Measurements from ENCODE around the gene GLDN. TPM values are rescaled to one million over a fixed set of nuclear protein-coding genes. Genes with fewer than 3 reads are reported as not detected.

Gene GLDN
- total RNA-seq, 5 donors from 2014 or later (not counting 1 experiment from before 2014, with no cell fraction given) = 0.18 TPM; not detected in 4

DNA sequence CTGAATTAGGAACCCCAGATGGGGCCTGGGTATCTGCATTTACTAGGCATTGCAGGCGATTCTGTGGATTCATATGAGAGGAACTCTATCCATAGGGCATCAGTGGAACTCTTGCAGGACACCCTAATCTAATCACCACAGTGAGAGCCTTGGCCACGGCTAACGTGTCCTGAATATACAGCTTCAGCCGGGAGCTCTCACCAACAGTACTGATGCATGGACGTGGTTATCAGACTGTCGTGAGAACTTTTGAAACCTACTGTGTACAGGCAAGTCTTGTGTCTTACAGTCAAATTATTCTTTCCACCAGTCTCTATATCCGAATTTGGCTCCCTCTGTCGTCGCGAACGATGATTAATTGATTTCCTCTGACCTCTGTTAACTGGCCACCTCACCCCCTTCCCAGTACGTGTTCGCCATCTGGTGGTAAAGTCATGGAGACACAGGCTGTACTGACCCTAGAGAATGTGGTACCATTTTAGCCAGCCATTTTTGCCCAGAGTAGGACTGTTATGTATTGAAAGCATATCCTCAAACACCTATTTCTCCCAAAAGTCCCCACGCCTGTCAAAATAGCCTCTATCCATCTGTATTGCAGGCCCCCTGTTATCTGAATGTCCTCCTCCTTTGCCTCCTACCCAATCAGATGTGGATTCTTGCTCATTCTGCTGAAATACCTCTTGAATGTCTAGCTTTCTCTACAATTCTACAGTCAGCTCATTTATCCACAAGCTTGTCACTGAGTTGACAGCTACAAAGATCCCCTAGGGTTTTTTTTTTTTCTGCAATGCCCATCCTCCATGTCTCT is 39.7 kb downstream of the GLDN start:
- Histone ChIP-seq H3K36me3 (ENCODE audit: control insufficient read depth in 2 of 2, extremely low read depth in 1 of 2, insufficient read depth in 1 of 2, low read length in 1 of 2) (no peaks in the 10 kb centered on the region), H3K4me3 (ENCODE audit: control insufficient read depth in 1 of 2, extremely low read depth in 1 of 2, low read length in 1 of 2) (no peak overlapping the region), H3K4me1 (ENCODE audit: control insufficient read depth in 1 of 2, extremely low read depth in 1 of 2, insufficient read depth in 2 of 2, low read length in 2 of 2) (no peaks in the 10 kb centered on the region), H3K9me3 (no peaks in the 10 kb centered on the region), H3K27ac (ENCODE audit: low read length) (no peak overlapping the region), H3K27me3 (replicated peaks in 1 of 2; ENCODE audit: control insufficient read depth in 2 of 2, extremely low read depth in 1 of 2, insufficient read depth in 2 of 2, low read length in 1 of 2) (peaks cover 0 to 28% of the 10 kb centered on the region in 2 experiments)
- Mint-ChIP-seq H3K27ac (no peak overlapping the region), H3K27me3 (peaks cover 14 to 27% of the 10 kb centered on the region in 2 donors), H3K4me3 (no peak overlapping the region), H3K36me3 (no peaks in the 10 kb centered on the region), H3K9me3 (no peaks in the 10 kb centered on the region), H3K4me1 (no peaks in the 10 kb centered on the region)
- CTCF ChIA-PET = no interaction called here
- ATAC-seq (replicated peaks in 1 of 4) (peak in 1 of 4 experiments; percentile 36), DNase-seq (peak in 2 of 35 experiments; percentile 3 to 5)
- POLR2A ChIA-PET = no interaction called here
- 40% methylated on average over 11 of the region's 14 CpGs for WGBS (ENCODE audit: insufficient coverage)

DNA sequence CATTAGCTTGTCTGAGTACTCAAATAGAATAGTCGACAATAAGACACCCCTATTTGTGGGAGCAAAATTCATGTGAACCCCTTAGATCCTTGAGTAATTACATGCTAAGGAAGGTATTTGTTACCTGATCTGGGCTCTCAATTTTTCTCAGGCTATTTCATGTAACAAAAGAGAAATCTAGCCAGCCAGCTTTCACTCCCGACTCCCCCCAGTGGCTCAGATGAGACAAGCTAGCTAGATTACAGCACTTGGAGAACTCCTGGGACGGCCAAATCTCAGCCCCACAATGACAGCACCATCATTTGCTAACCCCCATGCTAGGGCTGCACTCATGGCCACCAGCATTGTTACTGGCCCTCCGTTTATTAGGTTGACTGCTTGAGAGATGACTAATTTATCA is 41.3 kb downstream of the GLDN start:
- POLR2A ChIA-PET = no interaction called here
- no peak overlapping the region for H3K4me3 ChIP-seq (ENCODE audit: control insufficient read depth in 1 of 2, extremely low read depth in 1 of 2, low read length in 1 of 2)
- H3K36me3 ChIP-seq (ENCODE audit: control insufficient read depth in 2 of 2, extremely low read depth in 1 of 2, insufficient read depth in 1 of 2, low read length in 1 of 2) = no peaks in the 10 kb centered on the region
- Mint-ChIP-seq H3K4me1 (no peaks in the 10 kb centered on the region), H3K27ac (no peak overlapping the region), H3K36me3 (no peaks in the 10 kb centered on the region), H3K4me3 (no peak overlapping the region), H3K27me3 (peaks cover 14 to 27% of the 10 kb centered on the region in 2 donors), H3K9me3 (no peaks in the 10 kb centered on the region)
- ATAC-seq (replicated peaks in 1 of 4) = no peak
- H3K27ac ChIP-seq (ENCODE audit: low read length) = no peak overlapping the region
- no peaks in the 10 kb centered on the region for H3K9me3 ChIP-seq
- peaks cover 0 to 29% of the 10 kb centered on the region in 2 experiments for H3K27me3 ChIP-seq (replicated peaks in 1 of 2; ENCODE audit: control insufficient read depth in 2 of 2, extremely low read depth in 1 of 2, insufficient read depth in 2 of 2, low read length in 1 of 2)
- no peak for DNase-seq
- no peaks in the 10 kb centered on the region for H3K4me1 ChIP-seq (ENCODE audit: control insufficient read depth in 1 of 2, extremely low read depth in 1 of 2, insufficient read depth in 2 of 2, low read length in 2 of 2)
- no CpG with 5 or more reads among the region's 4 CpGs for WGBS (ENCODE audit: insufficient coverage)
- CTCF ChIA-PET = interaction anchor here in 1 of 2 donors (0.7 kb wide), 1 partner anchor 102 kb away, joined by 6 read pairs; no protein-coding TSS in a partner anchor

DNA sequence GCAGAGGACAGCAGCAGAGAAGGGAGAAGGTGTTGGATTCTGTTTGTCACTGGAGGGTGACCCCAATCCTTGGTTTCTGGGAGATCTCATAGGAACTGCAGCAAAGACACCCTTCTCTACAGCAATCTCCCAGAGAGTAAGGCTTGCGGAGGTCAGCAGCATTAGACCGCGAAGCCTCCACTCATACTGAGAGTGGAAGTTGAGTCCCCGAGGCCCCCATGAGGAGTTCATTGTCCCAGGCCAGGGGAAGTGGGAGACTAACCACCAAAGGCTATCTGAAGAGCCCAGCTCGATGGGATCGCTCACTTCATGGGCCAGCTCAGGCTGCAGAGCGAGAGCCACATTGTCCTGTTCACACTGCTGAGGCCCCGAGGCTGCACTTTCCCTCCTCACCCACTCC is 44.6 kb downstream of the GLDN start:
- ChIA-PET POLR2A (no interaction called here), CTCF (no interaction called here)
- Histone ChIP-seq H3K9me3 (no peaks in the 10 kb centered on the region), H3K27me3 (replicated peaks in 1 of 2; ENCODE audit: control insufficient read depth in 2 of 2, extremely low read depth in 1 of 2, insufficient read depth in 2 of 2, low read length in 1 of 2) (peaks cover 0 to 29% of the 10 kb centered on the region in 2 experiments), H3K27ac (ENCODE audit: low read length) (no peak overlapping the region), H3K36me3 (ENCODE audit: control insufficient read depth in 2 of 2, extremely low read depth in 1 of 2, insufficient read depth in 1 of 2, low read length in 1 of 2) (no peaks in the 10 kb centered on the region), H3K4me1 (ENCODE audit: control insufficient read depth in 1 of 2, extremely low read depth in 1 of 2, insufficient read depth in 2 of 2, low read length in 2 of 2) (no peaks in the 10 kb centered on the region), H3K4me3 (ENCODE audit: control insufficient read depth in 1 of 2, extremely low read depth in 1 of 2, low read length in 1 of 2) (no peak overlapping the region)
- no peak overlapping the region for H3K27ac Mint-ChIP-seq
- H3K9me3 Mint-ChIP-seq = no peaks in the 10 kb centered on the region
- H3K4me3 Mint-ChIP-seq = no peak overlapping the region
- H3K36me3 Mint-ChIP-seq = no peaks in the 10 kb centered on the region
- ATAC-seq (replicated peaks in 1 of 4) = no peak
- peaks cover 18 to 27% of the 10 kb centered on the region in 2 donors for H3K27me3 Mint-ChIP-seq
- DNase-seq = no peak
- H3K4me1 Mint-ChIP-seq = peaks cover 0 to 6% (median 0%) of the 10 kb centered on the region in 3 donors
- 85% methylated on average over 4 of the region's 8 CpGs for WGBS (ENCODE audit: insufficient coverage)

DNA sequence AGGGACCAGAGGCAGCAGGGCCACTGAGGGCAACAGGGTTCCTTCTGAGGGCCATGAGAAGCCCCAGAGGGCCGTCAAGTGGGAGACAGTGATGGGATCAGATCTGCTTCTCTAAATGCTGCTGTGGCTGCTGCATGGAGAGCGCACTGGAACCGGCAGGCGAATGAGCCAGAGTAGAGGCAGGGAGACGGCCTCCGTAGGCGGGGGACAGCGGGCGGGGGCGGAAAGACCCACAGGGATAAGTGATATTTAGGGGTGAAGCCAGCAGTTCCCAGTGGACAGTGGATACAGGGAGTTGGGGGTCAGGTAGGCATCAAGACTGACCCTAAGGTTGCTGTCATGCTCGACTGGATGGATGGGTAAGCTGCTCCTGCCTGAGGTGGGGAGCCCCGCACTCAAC is 45.0 kb downstream of the GLDN start:
- no peak for DNase-seq
- Mint-ChIP-seq H3K9me3 (no peaks in the 10 kb centered on the region), H3K4me3 (no peak overlapping the region), H3K27me3 (peaks cover 17 to 27% of the 10 kb centered on the region in 2 donors), H3K4me1 (peaks cover 0 to 6% (median 0%) of the 10 kb centered on the region in 3 donors), H3K27ac (no peak overlapping the region), H3K36me3 (no peaks in the 10 kb centered on the region)
- Histone ChIP-seq H3K4me3 (ENCODE audit: control insufficient read depth in 1 of 2, extremely low read depth in 1 of 2, low read length in 1 of 2) (no peak overlapping the region), H3K9me3 (no peaks in the 10 kb centered on the region), H3K36me3 (ENCODE audit: control insufficient read depth in 2 of 2, extremely low read depth in 1 of 2, insufficient read depth in 1 of 2, low read length in 1 of 2) (no peaks in the 10 kb centered on the region), H3K27ac (ENCODE audit: low read length) (no peak overlapping the region), H3K4me1 (ENCODE audit: control insufficient read depth in 1 of 2, extremely low read depth in 1 of 2, insufficient read depth in 2 of 2, low read length in 2 of 2) (no peaks in the 10 kb centered on the region), H3K27me3 (replicated peaks in 1 of 2; ENCODE audit: control insufficient read depth in 2 of 2, extremely low read depth in 1 of 2, insufficient read depth in 2 of 2, low read length in 1 of 2) (peaks cover 0 to 29% of the 10 kb centered on the region in 2 experiments)
- ChIA-PET CTCF (no interaction called here), POLR2A (no interaction called here)
- WGBS (ENCODE audit: insufficient coverage) = 90% methylated on average over 7 of the region's 12 CpGs
- no peak for ATAC-seq (replicated peaks in 1 of 4)

DNA sequence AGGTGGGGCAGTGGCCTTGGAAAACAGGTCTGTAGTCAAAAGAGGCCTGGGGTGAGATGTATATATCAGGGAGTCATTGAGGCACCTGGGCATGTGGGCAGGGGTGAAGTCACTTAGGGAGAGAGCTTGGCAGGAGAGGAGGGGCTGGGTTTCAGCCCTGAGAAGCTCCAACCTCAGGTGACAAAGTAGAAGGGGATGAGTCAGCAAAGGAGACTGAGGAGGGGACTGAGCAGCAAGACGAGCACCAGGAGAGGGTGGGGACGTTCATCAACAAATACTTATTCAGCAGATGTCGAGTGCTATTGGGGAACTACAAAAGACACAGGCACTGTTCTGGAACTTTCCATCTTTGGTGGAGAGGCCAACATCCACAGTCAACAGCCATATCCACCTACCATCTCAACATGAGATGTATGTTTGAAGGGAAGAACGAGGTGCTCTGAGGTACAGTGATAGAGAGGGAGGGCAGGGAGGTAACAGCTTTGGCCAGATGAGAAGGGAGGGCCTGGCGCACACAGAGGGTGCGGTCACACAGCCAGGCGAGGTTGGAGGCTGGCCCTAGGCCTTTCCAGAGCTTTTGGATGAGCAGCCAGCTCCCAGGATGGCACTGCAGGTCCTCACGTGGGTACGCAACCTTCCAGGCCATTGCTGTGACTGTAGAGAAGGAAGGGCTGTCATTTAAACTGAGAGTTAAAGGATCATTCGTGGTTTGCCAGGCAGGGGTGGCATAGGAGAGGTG is 45.7 kb downstream of the GLDN start:
- Histone ChIP-seq H3K4me1 (ENCODE audit: control insufficient read depth in 1 of 2, extremely low read depth in 1 of 2, insufficient read depth in 2 of 2, low read length in 2 of 2) (no peaks in the 10 kb centered on the region), H3K27me3 (replicated peaks in 1 of 2; ENCODE audit: control insufficient read depth in 2 of 2, extremely low read depth in 1 of 2, insufficient read depth in 2 of 2, low read length in 1 of 2) (peaks cover 0 to 29% of the 10 kb centered on the region in 2 experiments), H3K27ac (ENCODE audit: low read length) (no peak overlapping the region), H3K36me3 (ENCODE audit: control insufficient read depth in 2 of 2, extremely low read depth in 1 of 2, insufficient read depth in 1 of 2, low read length in 1 of 2) (no peaks in the 10 kb centered on the region), H3K9me3 (no peaks in the 10 kb centered on the region), H3K4me3 (ENCODE audit: control insufficient read depth in 1 of 2, extremely low read depth in 1 of 2, low read length in 1 of 2) (no peak overlapping the region)
- ATAC-seq (replicated peaks in 1 of 4) (no peak), DNase-seq (no peak)
- WGBS (ENCODE audit: insufficient coverage) = 69% methylated on average over 7 of the region's 10 CpGs
- POLR2A ChIA-PET = no interaction called here
- H3K4me1 Mint-ChIP-seq = peaks cover 0 to 6% (median 0%) of the 10 kb centered on the region in 3 donors
- H3K27me3 Mint-ChIP-seq = peaks cover 15 to 22% of the 10 kb centered on the region in 2 donors
- no peak overlapping the region for H3K27ac Mint-ChIP-seq
- H3K36me3 Mint-ChIP-seq = no peaks in the 10 kb centered on the region
- H3K4me3 Mint-ChIP-seq = no peak overlapping the region
- no peaks in the 10 kb centered on the region for H3K9me3 Mint-ChIP-seq
- CTCF ChIA-PET = no interaction called here

DNA sequence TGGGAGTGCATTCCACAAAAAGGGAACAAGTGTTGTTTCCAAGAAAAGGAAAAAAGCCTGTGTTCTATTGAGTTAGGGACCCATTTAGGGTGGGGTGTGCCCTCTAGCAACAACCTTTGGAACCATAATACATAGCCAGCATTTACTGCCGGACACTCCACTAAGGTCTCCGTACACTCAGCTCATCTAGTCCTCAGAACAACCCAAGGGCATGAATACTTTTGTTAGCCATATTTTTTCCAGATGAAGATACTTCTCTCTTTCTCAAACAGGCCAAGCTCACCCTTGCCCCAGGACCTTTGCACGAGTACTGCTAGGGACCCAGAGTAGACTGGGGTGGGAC is 46.2 kb downstream of the GLDN start:
- Histone ChIP-seq H3K27ac (ENCODE audit: low read length) (no peak overlapping the region), H3K36me3 (ENCODE audit: control insufficient read depth in 2 of 2, extremely low read depth in 1 of 2, insufficient read depth in 1 of 2, low read length in 1 of 2) (no peaks in the 10 kb centered on the region), H3K4me3 (ENCODE audit: control insufficient read depth in 1 of 2, extremely low read depth in 1 of 2, low read length in 1 of 2) (no peak overlapping the region), H3K27me3 (replicated peaks in 1 of 2; ENCODE audit: control insufficient read depth in 2 of 2, extremely low read depth in 1 of 2, insufficient read depth in 2 of 2, low read length in 1 of 2) (peaks cover 0 to 29% of the 10 kb centered on the region in 2 experiments), H3K4me1 (ENCODE audit: control insufficient read depth in 1 of 2, extremely low read depth in 1 of 2, insufficient read depth in 2 of 2, low read length in 2 of 2) (no peaks in the 10 kb centered on the region), H3K9me3 (no peaks in the 10 kb centered on the region)
- Mint-ChIP-seq H3K4me1 (peaks cover 0 to 6% (median 0%) of the 10 kb centered on the region in 3 donors), H3K4me3 (no peak overlapping the region), H3K36me3 (no peaks in the 10 kb centered on the region), H3K27me3 (peaks cover 15 to 20% of the 10 kb centered on the region in 2 donors), H3K27ac (no peak overlapping the region), H3K9me3 (no peaks in the 10 kb centered on the region)
- CTCF ChIA-PET = no interaction called here
- WGBS (ENCODE audit: insufficient coverage) = no CpG with 5 or more reads among the region's 3 CpGs
- POLR2A ChIA-PET = no interaction called here
- ATAC-seq (replicated peaks in 1 of 4) (no peak), DNase-seq (no peak)
